Tibial nerve (tissue), 4 donors: Measurements from ENCODE around the gene SHC2.

Experiments used
- EP300 ChIP-seq, 2 donors: sonication (generic); formaldehyde crosslinking; IDR thresholded peaks; one replicate each; pipeline ENCODE4 v1.6.1; 2017; ENCODE audit warnings: antibody characterized with exemption in 2 of 2, mild to moderate bottlenecking in 1 of 2
- POLR2A ChIP-seq, 2 donors: fragments of 450-650 bp; IDR thresholded peaks; one replicate each; pipeline ENCODE4 v1.6.1; 2017; ENCODE audit warnings: antibody characterized with exemption in 2 of 2, mild to moderate bottlenecking in 2 of 2, moderate library complexity in 2 of 2
- TF ChIP-seq, protein P1 (sequence below), 5 experiments: fragments of 200-600 bp in 3 of 5; fragments of 450-650 bp in 2 of 5; sonication (generic) in 3 of 5; IDR thresholded peaks; one replicate each; pipeline ENCODE4 v1.5.1; 2016 to 2019; ENCODE audit warnings: antibody characterized with exemption in 5 of 5, mild to moderate bottlenecking in 3 of 5, moderate library complexity in 2 of 5

DNA sequence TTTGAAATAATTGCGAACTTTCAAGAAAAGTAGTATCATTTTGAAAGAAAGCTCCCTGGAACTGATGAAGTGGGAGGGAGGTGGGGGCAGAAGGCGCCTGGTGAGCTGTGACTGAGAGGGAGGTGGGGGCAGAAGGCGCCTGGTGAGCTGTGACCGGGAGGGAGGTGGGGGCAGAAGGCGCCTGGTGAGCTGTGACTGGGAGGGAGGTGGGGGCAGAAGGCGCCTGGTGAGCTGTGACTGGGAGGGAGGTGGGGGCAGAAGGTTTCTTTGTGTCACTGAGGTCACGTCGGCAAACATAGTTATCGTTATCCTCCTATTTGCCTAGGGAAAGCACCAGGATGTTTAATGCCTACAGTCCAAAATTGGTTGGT, 76.0 kb downstream of the SHC2 start:
- TF ChIP-seq, protein P1, sequence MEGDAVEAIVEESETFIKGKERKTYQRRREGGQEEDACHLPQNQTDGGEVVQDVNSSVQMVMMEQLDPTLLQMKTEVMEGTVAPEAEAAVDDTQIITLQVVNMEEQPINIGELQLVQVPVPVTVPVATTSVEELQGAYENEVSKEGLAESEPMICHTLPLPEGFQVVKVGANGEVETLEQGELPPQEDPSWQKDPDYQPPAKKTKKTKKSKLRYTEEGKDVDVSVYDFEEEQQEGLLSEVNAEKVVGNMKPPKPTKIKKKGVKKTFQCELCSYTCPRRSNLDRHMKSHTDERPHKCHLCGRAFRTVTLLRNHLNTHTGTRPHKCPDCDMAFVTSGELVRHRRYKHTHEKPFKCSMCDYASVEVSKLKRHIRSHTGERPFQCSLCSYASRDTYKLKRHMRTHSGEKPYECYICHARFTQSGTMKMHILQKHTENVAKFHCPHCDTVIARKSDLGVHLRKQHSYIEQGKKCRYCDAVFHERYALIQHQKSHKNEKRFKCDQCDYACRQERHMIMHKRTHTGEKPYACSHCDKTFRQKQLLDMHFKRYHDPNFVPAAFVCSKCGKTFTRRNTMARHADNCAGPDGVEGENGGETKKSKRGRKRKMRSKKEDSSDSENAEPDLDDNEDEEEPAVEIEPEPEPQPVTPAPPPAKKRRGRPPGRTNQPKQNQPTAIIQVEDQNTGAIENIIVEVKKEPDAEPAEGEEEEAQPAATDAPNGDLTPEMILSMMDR (IDR thresholded peaks at IDR 0.05) = no peak
- no peak for TF ChIP-seq POLR2A (IDR thresholded peaks at IDR 0.05)
- no peak for TF ChIP-seq EP300 (IDR thresholded peaks at IDR 0.05)
